HepG2 (cell line): ENCODE data around the gene KLF12. TPM values are rescaled to one million over a fixed set of nuclear protein-coding genes. Genes with fewer than 3 reads are reported as not detected.

Source experiments
- ATAC-seq: fragments of 200-7000 bp; cut with Tn5 transposase; 3 replicates; pipeline ENCODE4 v1.9.1; 2020; ENCODE audit warnings: mild to moderate bottlenecking, moderate library complexity
- BruUV-seq: library from RNA; stranded (reverse); fragments of 400-500 nt; replicated peaks from 2 replicates; lab custom pipeline; 2021; lab: Mats Ljungman, UMichigan
- CTCF ChIA-PET: fragments of 300-600 bp; formaldehyde crosslinking; extraction: SDS; loops from one replicate; lab custom pipeline; 2021; ENCODE audit warnings: low total read pairs, inconsistent platforms, low intra/inter-chr PET ratio; lab: Yijun Ruan, JAX
- POLR2A ChIA-PET: fragments of 350-600 bp; sonication (Branson Sonifier 250); formaldehyde crosslinking; loops from one replicate; lab custom pipeline; 2020; ENCODE audit warnings: antibody characterized with exemption, inconsistent platforms; lab: Yijun Ruan, JAX
- DNase-seq: peaks from one replicate; pipeline ENCODE4 v3.0.0-alpha.2; 2015; ENCODE audit warnings: low spot score
- FAIRE-seq: peaks from 3 replicates; lab custom pipeline; 2011; peaks lifted over from hg19 to GRCh38; lab: Jason Lieb, UNC
- H2AFZ ChIP-seq: one replicate; pipeline ENCODE4 v1.6.1; 2011; ENCODE audit warnings: low read length, inconsistent platforms
- H3K27ac ChIP-seq: fragments of 300-600 bp; 3 replicates; pipeline ENCODE4 v1.8.0; 2011; ENCODE audit warnings: mixed run types, mild to moderate bottlenecking, mixed read lengths, low read length, inconsistent platforms; ENCODE audit not compliant: insufficient read depth; ENCODE audit errors: extremely low read length
- H3K27me3 ChIP-seq, 2 experiments: fragments of 200-600 bp in 1 of 2; 2 replicates in 1 of 2; 3 replicates in 1 of 2; pipeline versions ENCODE4 v1.6.0 to v1.8.0; 2011; ENCODE audit warnings: low read length in 2 of 2, mild to moderate bottlenecking in 2 of 2, moderate library complexity in 2 of 2, inconsistent platforms in 1 of 2; ENCODE audit not compliant: insufficient read depth in 2 of 2, control insufficient read depth in 1 of 2
- H3K36me3 ChIP-seq, 2 experiments: fragments of 200-600 bp in 1 of 2; replicated peaks in 1 of 2; 2 replicates in 1 of 2; 3 replicates in 1 of 2; pipeline versions ENCODE4 v1.5.1 to v1.8.0; 2011; ENCODE audit warnings: low read length in 2 of 2, inconsistent platforms in 1 of 2; ENCODE audit not compliant: insufficient read depth in 2 of 2, control insufficient read depth in 1 of 2
- H3K4me1 ChIP-seq: 2 replicates; pipeline ENCODE4 v1.5.1; 2012; ENCODE audit warnings: low read length, inconsistent platforms; ENCODE audit not compliant: insufficient read depth
- H3K4me2 ChIP-seq: 2 replicates; pipeline ENCODE4 v1.6.0; 2011; ENCODE audit warnings: low read depth, low read length, inconsistent platforms
- H3K4me3 ChIP-seq, 3 experiments: fragments of 200-600 bp in 1 of 3; sonication (generic), shearing (Covaris generic) in 1 of 3; replicated peaks in 1 of 3; 2 replicates each; pipeline ENCODE4 v1.5.1; 2011 to 2016; ENCODE audit warnings: low read length in 3 of 3, inconsistent platforms in 2 of 3, low read depth in 2 of 3, mild to moderate bottlenecking in 2 of 3, control low read depth in 1 of 3, mixed read lengths in 1 of 3; ENCODE audit not compliant: insufficient read depth in 1 of 3
- H3K79me2 ChIP-seq: one replicate; pipeline ENCODE4 v1.6.1; 2011; ENCODE audit warnings: low read length, inconsistent platforms; ENCODE audit not compliant: insufficient read depth
- H3K9ac ChIP-seq: 2 replicates; pipeline ENCODE4 v1.6.0; 2011; ENCODE audit warnings: mild to moderate bottlenecking, low read depth, low read length, inconsistent platforms; ENCODE audit not compliant: insufficient read depth
- H3K9me3 ChIP-seq: 2 replicates; pipeline ENCODE4 v1.5.1; 2012; ENCODE audit warnings: mild to moderate bottlenecking, low read length
- H4K20me1 ChIP-seq: 2 replicates; pipeline ENCODE4 v1.6.0; 2011; ENCODE audit warnings: inconsistent platforms, mild to moderate bottlenecking, low read length, moderate library complexity; ENCODE audit not compliant: insufficient read depth
- ADNP ChIP-seq: sonication (generic); formaldehyde crosslinking; IDR thresholded peaks from 2 replicates; pipeline ENCODE4 v1.4.0; 2020; ENCODE audit warnings: missing genetic modification reagents
- CBX5 ChIP-seq: sonication (generic); formaldehyde crosslinking; IDR thresholded peaks from 2 replicates; pipeline ENCODE4 v1.4.0; 2020; ENCODE audit warnings: missing genetic modification reagents, borderline replicate concordance
- CHCHD3 ChIP-seq: sonication (generic); formaldehyde crosslinking; IDR thresholded peaks from 2 replicates; pipeline ENCODE4 v1.8.0; 2022; ENCODE audit warnings: mild to moderate bottlenecking, missing genetic modification reagents, moderate library complexity
- NCOA1 ChIP-seq: sonication (generic); formaldehyde crosslinking; IDR thresholded peaks from 2 replicates; pipeline ENCODE4 v1.9.0; 2021; ENCODE audit warnings: missing genetic modification reagents
- NFYC ChIP-seq: IDR thresholded peaks from 2 replicates; pipeline ENCODE4 v1.6.1; 2016; ENCODE audit warnings: missing genetic modification reagents, missing compliant biosample characterization
- SRSF1 ChIP-seq: fragments of 200-400 bp; formaldehyde crosslinking; optimal IDR thresholded peaks from 2 replicates; pipeline ENCODE3; 2017; ENCODE audit warnings: mild to moderate bottlenecking, low read depth, low read length, moderate library complexity
- TGIF2 ChIP-seq: IDR thresholded peaks from 2 replicates; pipeline ENCODE4 v1.6.1; 2016; ENCODE audit warnings: control low read depth, missing compliant biosample characterization
- YEATS2 ChIP-seq: sonication (generic); formaldehyde crosslinking; IDR thresholded peaks from 2 replicates; pipeline ENCODE4 v1.4.0; 2020; ENCODE audit warnings: missing genetic modification reagents, borderline replicate concordance
- ZNF317 ChIP-seq: sonication (generic); formaldehyde crosslinking; IDR thresholded peaks from 2 replicates; pipeline ENCODE4 v1.5.0; 2020; ENCODE audit warnings: mild to moderate bottlenecking, missing genetic modification reagents
- ZNF33A ChIP-seq: sonication (generic); formaldehyde crosslinking; IDR thresholded peaks from 2 replicates; pipeline ENCODE4 v1.5.1; 2020; ENCODE audit warnings: missing genetic modification reagents, mild to moderate bottlenecking, moderate library complexity, borderline replicate concordance
- ZNF615 ChIP-seq: sonication (generic); formaldehyde crosslinking; IDR thresholded peaks from 2 replicates; pipeline ENCODE4 v1.5.0; 2020; ENCODE audit warnings: mild to moderate bottlenecking, missing genetic modification reagents, borderline replicate concordance
- WGBS: methylation state at CpG from one replicate; pipeline ENCODE4 v1.1.6; 2017; ENCODE audit warnings: low lambda C conversion rate; 5-methylcytosine and 5-hydroxymethylcytosine counted together
- in situ Hi-C: cut with HindIII; loops from 2 replicates; pipeline ENCODE4 v1.10.0; 2017; ENCODE audit warnings: low pct_unique_long_range_greater_than_20kb; ENCODE audit not compliant: extremely low pct_ligation_motif_present
- intact Hi-C: fragments of 100-400 bp; cut with micrococcal nuclease; formaldehyde crosslinking; loops from one replicate; pipeline ENCODE4 v1.10.0; 2022; ENCODE audit not compliant: unreplicated experiment
- polyA plus RNA-seq, 8 experiments: library from polyadenylated mRNA; depleted of rRNA in 3 of 8; stranded (reverse) in 7 of 8; unstranded in 1 of 8; fragments of >200 nt; fragmentation: Illumina TruSeq in 4 of 8; extraction: Trizol in 4 of 8; gene quantifications; 2 replicates each; pipeline versions ENCODE4 v1.2.1 to v1.2.3, GENCODE V29; 2011 to 2016; ENCODE audit warnings: low read depth in 4 of 8, missing spikeins in 1 of 8, mixed read lengths in 1 of 8; ENCODE audit not compliant: insufficient read depth in 1 of 8
- total RNA-seq, 5 experiments: library from RNA; depleted of rRNA; stranded (reverse); fragments of >200 nt; fragmentation: Illumina TruSeq; extraction: Trizol; gene quantifications; 2 replicates each; pipeline ENCODE4 v1.2.3, GENCODE V29; 2016; ENCODE audit warnings: low read depth in 1 of 5
- TF ChIP-seq, protein P1 (sequence below): IDR thresholded peaks from 2 replicates; pipeline ENCODE4 v1.6.1; 2016; ENCODE audit warnings: mild to moderate bottlenecking
- TF ChIP-seq, protein P2 (sequence below): sonication (generic); formaldehyde crosslinking; IDR thresholded peaks from 2 replicates; pipeline ENCODE4 v1.4.0; 2020; ENCODE audit warnings: mild to moderate bottlenecking, missing genetic modification reagents
- TF ChIP-seq, protein P3 (sequence below): sonication (generic); formaldehyde crosslinking; IDR thresholded peaks from 2 replicates; pipeline ENCODE4 v1.8.1; 2023; ENCODE audit warnings: mild to moderate bottlenecking, inconsistent platforms, moderate library complexity, missing genetic modification reagents, borderline replicate concordance
- TF ChIP-seq, protein P4 (sequence below), 2 experiments: sonication (generic) in 1 of 2; formaldehyde crosslinking in 1 of 2; IDR thresholded peaks; 2 replicates each; pipeline versions ENCODE4 v1.4.0 to v1.6.1; 2018 to 2020; ENCODE audit warnings: missing genetic modification reagents in 2 of 2, borderline replicate concordance in 1 of 2, low read depth in 1 of 2, mild to moderate bottlenecking in 1 of 2, missing biosample characterization in 1 of 2

The KLF12 gene
- total and polyA plus RNA-seq, 2 of the 13 experiments (the other 11 are each of a cell fraction or from before 2014, with no cell fraction given), result 0.66 to 1.5 TPM

GRCh38 chr13:74104661-74105275 lies 29.4 kb downstream of the KLF12 start:
- H3K4me2 ChIP-seq, result no peak overlapping the region
- H3K4me1 ChIP-seq, result peaks cover 6% of the 10 kb centered on the region
- intact Hi-C loops, result no loop called here
- H3K27me3 ChIP-seq, result no peaks in the 10 kb centered on the region
- ChIA-PET POLR2A (no interaction called here), CTCF (no interaction called here)
- no peak overlapping the region for H3K9ac ChIP-seq
- no peaks in the 10 kb centered on the region for H4K20me1 ChIP-seq
- no peaks in the 10 kb centered on the region for H3K79me2 ChIP-seq
- no peaks in the 10 kb centered on the region for H3K9me3 ChIP-seq
- H2AFZ ChIP-seq, result no peak overlapping the region
- H3K36me3 ChIP-seq, result no peaks in the 10 kb centered on the region
- ATAC-seq, result no peak
- WGBS, result 80% methylated on average over 3 of the region's 3 CpGs
- BruUV-seq, result no TSS peak
- DNase-seq, result no peak
- no peak overlapping the region for H3K27ac ChIP-seq
- H3K4me3 ChIP-seq, result no peak overlapping the region
- in situ Hi-C loops, result no loop called here
- TF ChIP-seq CHCHD3 (CRISPR knock-in tag) (no peak), NCOA1 (CRISPR knock-in tag) (no peak), NFYC (CRISPR knock-in tag) (no peak), ZNF317 (no peak), YEATS2 (no peak), ZNF615 (CRISPR knock-in tag) (no peak), TGIF2 (no peak), SRSF1 (no peak), CBX5 (CRISPR knock-in tag) (no peak), ZNF33A (CRISPR knock-in tag) (no peak), ADNP (CRISPR knock-in tag) (no peak)
- TF ChIP-seq, protein P1, sequence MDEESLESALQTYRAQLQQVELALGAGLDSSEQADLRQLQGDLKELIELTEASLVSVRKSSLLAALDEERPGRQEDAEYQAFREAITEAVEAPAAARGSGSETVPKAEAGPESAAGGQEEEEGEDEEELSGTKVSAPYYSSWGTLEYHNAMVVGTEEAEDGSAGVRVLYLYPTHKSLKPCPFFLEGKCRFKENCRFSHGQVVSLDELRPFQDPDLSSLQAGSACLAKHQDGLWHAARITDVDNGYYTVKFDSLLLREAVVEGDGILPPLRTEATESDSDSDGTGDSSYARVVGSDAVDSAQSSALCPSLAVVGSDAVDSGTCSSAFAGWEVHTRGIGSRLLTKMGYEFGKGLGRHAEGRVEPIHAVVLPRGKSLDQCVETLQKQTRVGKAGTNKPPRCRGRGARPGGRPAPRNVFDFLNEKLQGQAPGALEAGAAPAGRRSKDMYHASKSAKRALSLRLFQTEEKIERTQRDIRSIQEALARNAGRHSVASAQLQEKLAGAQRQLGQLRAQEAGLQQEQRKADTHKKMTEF, result no peak
- TF ChIP-seq, protein P2, sequence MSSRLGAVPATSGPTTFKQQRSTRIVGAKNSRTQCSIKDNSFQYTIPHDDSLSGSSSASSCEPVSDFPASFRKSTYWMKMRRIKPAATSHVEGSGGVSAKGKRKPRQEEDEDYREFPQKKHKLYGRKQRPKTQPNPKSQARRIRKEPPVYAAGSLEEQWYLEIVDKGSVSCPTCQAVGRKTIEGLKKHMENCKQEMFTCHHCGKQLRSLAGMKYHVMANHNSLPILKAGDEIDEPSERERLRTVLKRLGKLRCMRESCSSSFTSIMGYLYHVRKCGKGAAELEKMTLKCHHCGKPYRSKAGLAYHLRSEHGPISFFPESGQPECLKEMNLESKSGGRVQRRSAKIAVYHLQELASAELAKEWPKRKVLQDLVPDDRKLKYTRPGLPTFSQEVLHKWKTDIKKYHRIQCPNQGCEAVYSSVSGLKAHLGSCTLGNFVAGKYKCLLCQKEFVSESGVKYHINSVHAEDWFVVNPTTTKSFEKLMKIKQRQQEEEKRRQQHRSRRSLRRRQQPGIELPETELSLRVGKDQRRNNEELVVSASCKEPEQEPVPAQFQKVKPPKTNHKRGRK (CRISPR knock-in tag), result no peak
- TF ChIP-seq, protein P3, sequence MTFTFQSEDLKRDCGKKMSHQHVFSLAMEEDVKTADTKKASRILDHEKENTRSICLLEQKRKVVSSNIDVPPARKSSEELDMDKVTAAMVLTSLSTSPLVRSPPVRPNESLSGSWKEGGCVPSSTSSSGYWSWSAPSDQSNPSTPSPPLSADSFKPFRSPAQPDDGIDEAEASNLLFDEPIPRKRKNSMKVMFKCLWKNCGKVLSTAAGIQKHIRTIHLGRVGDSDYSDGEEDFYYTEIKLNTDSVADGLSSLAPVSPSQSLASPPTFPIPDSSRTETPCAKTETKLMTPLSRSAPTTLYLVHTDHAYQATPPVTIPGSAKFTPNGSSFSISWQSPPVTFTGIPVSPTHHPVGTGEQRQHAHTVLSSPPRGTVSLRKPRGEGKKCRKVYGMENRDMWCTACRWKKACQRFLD (CRISPR knock-in tag), result no peak
- TF ChIP-seq, protein P4, sequence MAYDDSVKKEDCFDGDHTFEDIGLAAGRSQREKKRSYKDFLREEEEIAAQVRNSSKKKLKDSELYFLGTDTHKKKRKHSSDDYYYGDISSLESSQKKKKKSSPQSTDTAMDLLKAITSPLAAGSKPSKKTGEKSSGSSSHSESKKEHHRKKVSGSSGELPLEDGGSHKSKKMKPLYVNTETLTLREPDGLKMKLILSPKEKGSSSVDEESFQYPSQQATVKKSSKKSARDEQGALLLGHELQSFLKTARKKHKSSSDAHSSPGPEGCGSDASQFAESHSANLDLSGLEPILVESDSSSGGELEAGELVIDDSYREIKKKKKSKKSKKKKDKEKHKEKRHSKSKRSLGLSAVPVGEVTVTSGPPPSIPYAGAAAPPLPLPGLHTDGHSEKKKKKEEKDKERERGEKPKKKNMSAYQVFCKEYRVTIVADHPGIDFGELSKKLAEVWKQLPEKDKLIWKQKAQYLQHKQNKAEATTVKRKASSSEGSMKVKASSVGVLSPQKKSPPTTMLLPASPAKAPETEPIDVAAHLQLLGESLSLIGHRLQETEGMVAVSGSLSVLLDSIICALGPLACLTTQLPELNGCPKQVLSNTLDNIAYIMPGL (CRISPR knock-in tag; IDR thresholded peaks at IDR 0.05; ENCODE audit: borderline replicate concordance in 1 of 2, low read depth in 1 of 2), result no peak
- no peak for FAIRE-seq
